ENCODE results near the gene FAM216B. TPM values are rescaled to one million over a fixed set of nuclear protein-coding genes. Genes with fewer than 3 reads are reported as not detected.

The FAM216B gene
- polyA plus RNA-seq = not detected in 3 replicates
- polyA plus RNA-seq (2011; ENCODE audit: low read depth) = not detected
- polyA plus RNA-seq (2011; cell fraction: cytosol; rRNA removed) = not detected in 2 replicates
- polyA plus RNA-seq (2011; cell fraction: nucleus; rRNA removed) = not detected in 2 replicates
- polyA plus RNA-seq (2012; ENCODE audit: low replicate concordance) = not detected in 2 replicates
- polyA minus RNA-seq = not detected in 3 replicates
- not detected for polyA minus RNA-seq (2011; cell fraction: cytosol; rRNA and poly(A)+ RNA removed)
- polyA minus RNA-seq (2011; cell fraction: nucleus; rRNA and poly(A)+ RNA removed) = not detected in 2 replicates

GRCh38 chr13:42781352-42781751 is at the start of gene FAM216B:
FAM216B (plus strand) TSS chr13:42781584; CDS start chr13:42784068, 2,484 bp downstream.
- H3K27ac ChIP-seq (ENCODE audit: control insufficient read depth, insufficient read depth, low read length) = no peak within 1 kb of the TSS
- no peak within 1 kb of the TSS for H3K4me3 ChIP-seq (ENCODE audit: control insufficient read depth in 2 of 3, extremely low read depth in 1 of 3, insufficient read depth in 2 of 3, low read depth in 1 of 3, low read length in 3 of 3)
- H2AFZ ChIP-seq (ENCODE audit: control insufficient read depth, low read length) = no peak within 1 kb of the TSS
- no peak within 1 kb of the TSS for H3K9ac ChIP-seq (ENCODE audit: control insufficient read depth, extremely low read depth, insufficient read depth, low read length)
- no peaks in the 10 kb centered on the region for H3K9me1 ChIP-seq (ENCODE audit: control insufficient read depth, extremely low read depth, insufficient read depth, low read length)
- FAIRE-seq = no peak
- no peaks in the 10 kb centered on the region for H3K4me1 ChIP-seq (ENCODE audit: control insufficient read depth, extremely low read depth, insufficient read depth, low read length)
- H3K27me3 ChIP-seq (ENCODE audit: control insufficient read depth, extremely low read depth, insufficient read depth, low read length) = peaks cover 5% of the 10 kb centered on the region
- H3K4me2 ChIP-seq (ENCODE audit: control insufficient read depth, extremely low read depth, insufficient read depth, low read depth, low read length) = no peak within 1 kb of the TSS
- no peak for TF ChIP-seq CTCF (optimal IDR thresholded peaks at IDR 0.05 in 1 of 3, IDR thresholded peaks at IDR 0.05 in 1 of 3, conservative IDR thresholded peaks at IDR 0.05 in 1 of 3; ENCODE audit: extremely low read depth in 1 of 3, insufficient read depth in 2 of 3, low read length in 3 of 3)
- no peak for TF ChIP-seq EZH2 (IDR thresholded peaks at IDR 0.05; ENCODE audit: low read length)
- DNase-seq (ENCODE audit: low read depth, low spot score) = no peak
- dilution Hi-C loops (cut with MboI; ENCODE audit: extremely low pct_ligation_motif_present, low sequenced_read_pairs) = no loop called here
- H3K36me3 ChIP-seq (ENCODE audit: control insufficient read depth in 2 of 2, extremely low read depth in 1 of 2, insufficient read depth in 2 of 2, low read length in 2 of 2) = no peaks in the 10 kb centered on the region
- H3K9me3 ChIP-seq (ENCODE audit: control insufficient read depth, low read depth, low read length) = no peaks in the 10 kb centered on the region
- H4K20me1 ChIP-seq (ENCODE audit: control insufficient read depth, extremely low read depth, insufficient read depth, low read length) = no peaks in the 10 kb centered on the region
- H3K79me2 ChIP-seq (ENCODE audit: control insufficient read depth, insufficient read depth, low read length) = no peaks in the 10 kb centered on the region

DNA sequence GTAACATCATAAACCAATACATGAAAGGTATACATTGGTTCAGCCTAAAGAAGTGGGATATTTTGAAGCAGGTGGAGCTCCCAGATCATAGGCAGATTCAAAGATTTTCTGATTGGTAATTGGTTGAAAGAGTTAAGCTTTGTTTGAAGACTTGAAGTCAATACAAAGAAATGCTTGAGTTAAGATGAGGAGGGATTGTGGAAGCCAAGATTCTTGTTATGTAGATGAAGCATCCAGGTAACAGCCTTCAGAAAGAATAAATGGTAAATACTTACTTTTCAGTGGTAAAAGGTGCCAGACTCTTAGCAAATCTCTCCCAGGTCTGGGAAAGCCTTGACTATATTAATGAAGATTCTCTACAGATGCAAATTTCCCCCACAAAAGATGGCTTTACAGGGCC is 49.3 kb upstream of the FAM216B start:
- no peak for DNase-seq (ENCODE audit: low read depth, low spot score)
- Histone ChIP-seq H3K9ac (ENCODE audit: control insufficient read depth, extremely low read depth, insufficient read depth, low read length) (no peak overlapping the region), H3K36me3 (ENCODE audit: control insufficient read depth in 2 of 2, extremely low read depth in 1 of 2, insufficient read depth in 2 of 2, low read length in 2 of 2) (no peaks in the 10 kb centered on the region), H3K27ac (ENCODE audit: control insufficient read depth, insufficient read depth, low read length) (no peak overlapping the region), H3K4me1 (ENCODE audit: control insufficient read depth, extremely low read depth, insufficient read depth, low read length) (peaks cover 6% of the 10 kb centered on the region), H3K9me3 (ENCODE audit: control insufficient read depth, low read depth, low read length) (no peaks in the 10 kb centered on the region), H3K4me3 (ENCODE audit: control insufficient read depth in 2 of 3, extremely low read depth in 1 of 3, insufficient read depth in 2 of 3, low read depth in 1 of 3, low read length in 3 of 3) (no peak overlapping the region), H3K9me1 (ENCODE audit: control insufficient read depth, extremely low read depth, insufficient read depth, low read length) (no peaks in the 10 kb centered on the region), H2AFZ (ENCODE audit: control insufficient read depth, low read length) (no peak overlapping the region), H3K79me2 (ENCODE audit: control insufficient read depth, insufficient read depth, low read length) (no peaks in the 10 kb centered on the region), H3K4me2 (ENCODE audit: control insufficient read depth, extremely low read depth, insufficient read depth, low read depth, low read length) (no peak overlapping the region), H4K20me1 (ENCODE audit: control insufficient read depth, extremely low read depth, insufficient read depth, low read length) (no peaks in the 10 kb centered on the region), H3K27me3 (ENCODE audit: control insufficient read depth, extremely low read depth, insufficient read depth, low read length) (no peaks in the 10 kb centered on the region)
- dilution Hi-C loops (cut with MboI; ENCODE audit: extremely low pct_ligation_motif_present, low sequenced_read_pairs) = no loop called here
- no peak for TF ChIP-seq EZH2 (IDR thresholded peaks at IDR 0.05; ENCODE audit: low read length)
- no peak for FAIRE-seq

GRCh38 chr13:42733046-42733445 is 48.3 kb upstream of the FAM216B start:
- TF ChIP-seq CTCF (optimal IDR thresholded peaks at IDR 0.05 in 1 of 3, IDR thresholded peaks at IDR 0.05 in 1 of 3, conservative IDR thresholded peaks at IDR 0.05 in 1 of 3; ENCODE audit: extremely low read depth in 1 of 3, insufficient read depth in 2 of 3, low read length in 3 of 3) = no peak
- TF ChIP-seq EZH2 (IDR thresholded peaks at IDR 0.05; ENCODE audit: low read length) = no peak
- DNase-seq (ENCODE audit: low read depth, low spot score) (no peak), FAIRE-seq (no peak)
- Histone ChIP-seq H3K4me3 (ENCODE audit: control insufficient read depth in 2 of 3, extremely low read depth in 1 of 3, insufficient read depth in 2 of 3, low read depth in 1 of 3, low read length in 3 of 3) (no peak overlapping the region), H3K9ac (ENCODE audit: control insufficient read depth, extremely low read depth, insufficient read depth, low read length) (no peak overlapping the region), H3K36me3 (ENCODE audit: control insufficient read depth in 2 of 2, extremely low read depth in 1 of 2, insufficient read depth in 2 of 2, low read length in 2 of 2) (no peaks in the 10 kb centered on the region), H3K9me3 (ENCODE audit: control insufficient read depth, low read depth, low read length) (no peaks in the 10 kb centered on the region), H3K79me2 (ENCODE audit: control insufficient read depth, insufficient read depth, low read length) (no peaks in the 10 kb centered on the region), H3K4me1 (ENCODE audit: control insufficient read depth, extremely low read depth, insufficient read depth, low read length) (peaks cover 6% of the 10 kb centered on the region), H3K27me3 (ENCODE audit: control insufficient read depth, extremely low read depth, insufficient read depth, low read length) (no peaks in the 10 kb centered on the region), H2AFZ (ENCODE audit: control insufficient read depth, low read length) (no peak overlapping the region), H4K20me1 (ENCODE audit: control insufficient read depth, extremely low read depth, insufficient read depth, low read length) (no peaks in the 10 kb centered on the region), H3K4me2 (ENCODE audit: control insufficient read depth, extremely low read depth, insufficient read depth, low read depth, low read length) (no peak overlapping the region), H3K27ac (ENCODE audit: control insufficient read depth, insufficient read depth, low read length) (no peak overlapping the region), H3K9me1 (ENCODE audit: control insufficient read depth, extremely low read depth, insufficient read depth, low read length) (no peaks in the 10 kb centered on the region)
- dilution Hi-C loops (cut with MboI; ENCODE audit: extremely low pct_ligation_motif_present, low sequenced_read_pairs) = no loop called here

All from keratinocyte (primary cell).